Ishikawa (cell line): ENCODE data around the gene MYLK4.

Experiments used
- CEBPB ChIP-seq: IDR thresholded peaks from 2 replicates; pipeline ENCODE4 v1.6.1; 2012
- CREB1 ChIP-seq: IDR thresholded peaks from 2 replicates; pipeline ENCODE4 v1.6.1; 2012; ENCODE audit warnings: low read depth
- EGR1 ChIP-seq: IDR thresholded peaks from 2 replicates; pipeline ENCODE4 v1.6.1; 2012
- EP300 ChIP-seq: IDR thresholded peaks from 2 replicates; pipeline ENCODE4 v1.6.1; 2012; ENCODE audit warnings: borderline replicate concordance
- FOXM1 ChIP-seq: IDR thresholded peaks from 2 replicates; pipeline ENCODE4 v1.6.1; 2012; ENCODE audit warnings: low read depth, borderline replicate concordance
- NFIC ChIP-seq: IDR thresholded peaks from 2 replicates; pipeline ENCODE4 v1.6.1; 2012
- RAD21 ChIP-seq: IDR thresholded peaks from 2 replicates; pipeline ENCODE4 v1.6.1; 2012; ENCODE audit warnings: low read depth
- REST ChIP-seq: IDR thresholded peaks from 2 replicates; pipeline ENCODE4 v1.6.1; 2012; ENCODE audit warnings: low read depth, mild to moderate bottlenecking
- TAF1 ChIP-seq: IDR thresholded peaks from 2 replicates; pipeline ENCODE4 v1.6.1; 2012; ENCODE audit warnings: low read depth, mild to moderate bottlenecking
- TCF12 ChIP-seq: IDR thresholded peaks from 2 replicates; pipeline ENCODE4 v1.6.1; 2012; ENCODE audit warnings: low read depth
- TEAD4 ChIP-seq: IDR thresholded peaks from 2 replicates; pipeline ENCODE4 v1.6.1; 2012
- YY1 ChIP-seq: IDR thresholded peaks from 2 replicates; pipeline ENCODE4 v1.6.1; 2012; ENCODE audit warnings: low read depth
- ZBTB7A ChIP-seq: IDR thresholded peaks from 2 replicates; pipeline ENCODE4 v1.6.1; 2012; ENCODE audit warnings: low read depth
- TF ChIP-seq, protein P1 (sequence below): IDR thresholded peaks from 2 replicates; pipeline ENCODE4 v1.6.1; 2012
- TF ChIP-seq, protein P2 (sequence below): IDR thresholded peaks from 2 replicates; pipeline ENCODE4 v1.6.1; 2012

The MYLK4 gene

DNA sequence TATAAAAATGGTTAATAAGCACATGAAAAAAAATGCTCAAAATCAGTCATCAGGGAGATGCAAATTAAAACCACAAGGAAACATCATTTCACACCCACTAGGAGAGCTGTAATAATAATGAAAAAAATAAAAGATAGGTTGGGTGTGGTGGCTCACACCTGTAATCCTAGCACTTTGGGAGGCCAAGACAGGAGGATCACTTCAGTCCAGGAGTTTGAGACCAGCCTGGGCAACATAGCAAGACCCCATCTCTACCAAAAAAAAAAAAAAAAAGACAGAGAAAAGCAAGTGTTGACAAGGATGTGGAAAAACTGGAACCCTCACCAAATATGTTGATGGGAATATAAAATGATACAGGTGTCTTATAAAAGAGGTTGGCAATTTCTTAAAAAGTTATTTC lies 3.0 kb upstream of the MYLK4 start:
- no peak for TF ChIP-seq NFIC
- TF ChIP-seq REST: no peak
- TF ChIP-seq EP300: no peak
- TF ChIP-seq, protein P1, sequence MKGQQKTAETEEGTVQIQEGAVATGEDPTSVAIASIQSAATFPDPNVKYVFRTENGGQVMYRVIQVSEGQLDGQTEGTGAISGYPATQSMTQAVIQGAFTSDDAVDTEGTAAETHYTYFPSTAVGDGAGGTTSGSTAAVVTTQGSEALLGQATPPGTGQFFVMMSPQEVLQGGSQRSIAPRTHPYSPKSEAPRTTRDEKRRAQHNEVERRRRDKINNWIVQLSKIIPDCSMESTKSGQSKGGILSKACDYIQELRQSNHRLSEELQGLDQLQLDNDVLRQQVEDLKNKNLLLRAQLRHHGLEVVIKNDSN: no peak

- TF ChIP-seq EGR1: no peak
- TF ChIP-seq EP300: no peak
- TF ChIP-seq, protein P1: no peak
- TF ChIP-seq TAF1: no peak
- TF ChIP-seq TCF12: no peak
- no peak for TF ChIP-seq NFIC
- no peak for TF ChIP-seq YY1
- TF ChIP-seq, protein P2, sequence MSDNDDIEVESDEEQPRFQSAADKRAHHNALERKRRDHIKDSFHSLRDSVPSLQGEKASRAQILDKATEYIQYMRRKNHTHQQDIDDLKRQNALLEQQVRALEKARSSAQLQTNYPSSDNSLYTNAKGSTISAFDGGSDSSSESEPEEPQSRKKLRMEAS: no peak
- TF ChIP-seq RAD21: no peak
- no peak for TF ChIP-seq FOXM1
- TF ChIP-seq ZBTB7A: no peak
- no peak for TF ChIP-seq CREB1
- no peak for TF ChIP-seq REST
- no peak for TF ChIP-seq TEAD4
- no peak for TF ChIP-seq CEBPB
Measured at GRCh38 chr6:2753110-2753489, 2.4 kb upstream of the MYLK4 start.

DNA sequence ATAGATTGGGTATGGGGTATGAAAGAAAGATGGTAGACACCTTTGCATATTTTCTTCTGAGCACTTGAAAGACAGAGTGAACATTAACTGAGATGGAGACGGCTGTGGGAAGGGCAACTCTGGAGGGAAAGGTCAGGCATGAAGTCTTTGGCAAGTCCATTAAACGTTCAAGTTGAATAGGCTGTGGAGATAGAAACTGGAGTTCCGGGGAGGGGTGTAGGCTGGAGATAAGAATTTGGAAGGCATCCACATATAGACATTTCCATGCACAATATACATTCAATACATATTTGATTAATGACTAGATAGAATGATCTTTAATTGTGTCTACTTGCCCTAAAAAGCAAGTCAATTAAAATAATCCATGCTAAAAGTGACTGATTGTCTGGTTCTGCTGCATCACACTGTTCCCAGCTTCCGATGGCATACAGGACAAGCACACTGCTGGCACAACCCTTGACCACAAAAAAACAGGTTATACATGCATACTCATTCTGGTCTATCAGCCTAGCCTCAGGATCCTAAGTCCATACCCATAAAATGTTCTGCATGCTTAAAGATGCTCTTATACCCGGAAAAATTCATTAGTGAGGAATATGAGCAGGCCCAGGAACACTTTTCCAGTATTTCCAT lies 1.9 kb upstream of the MYLK4 start:
- no peak for TF ChIP-seq TCF12
- TF ChIP-seq, protein P2: no peak

GRCh38 chr6:2751871-2752270 lies 1.1 kb upstream of the MYLK4 start:
- TF ChIP-seq, protein P1: no peak
- TF ChIP-seq TAF1: no peak
- no peak for TF ChIP-seq NFIC
- TF ChIP-seq ZBTB7A: no peak
- TF ChIP-seq TCF12: no peak
- TF ChIP-seq RAD21: no peak
- no peak for TF ChIP-seq CEBPB
- TF ChIP-seq YY1: no peak
- TF ChIP-seq, protein P2: no peak
- TF ChIP-seq CREB1: no peak
- no peak for TF ChIP-seq EGR1
- no peak for TF ChIP-seq TEAD4
- no peak for TF ChIP-seq FOXM1
- no peak for TF ChIP-seq EP300
- TF ChIP-seq REST: no peak
